ENCODE measurements around the gene PSME1. TPM values are rescaled to one million over a fixed set of nuclear protein-coding genes. Genes with fewer than 3 reads are reported as not detected.

PSME1 gene
- total and polyA plus RNA-seq, 2 of the 13 experiments (the other 11 are each of a cell fraction or from before 2014, with no cell fraction given) = 159 to 608 TPM

DNA sequence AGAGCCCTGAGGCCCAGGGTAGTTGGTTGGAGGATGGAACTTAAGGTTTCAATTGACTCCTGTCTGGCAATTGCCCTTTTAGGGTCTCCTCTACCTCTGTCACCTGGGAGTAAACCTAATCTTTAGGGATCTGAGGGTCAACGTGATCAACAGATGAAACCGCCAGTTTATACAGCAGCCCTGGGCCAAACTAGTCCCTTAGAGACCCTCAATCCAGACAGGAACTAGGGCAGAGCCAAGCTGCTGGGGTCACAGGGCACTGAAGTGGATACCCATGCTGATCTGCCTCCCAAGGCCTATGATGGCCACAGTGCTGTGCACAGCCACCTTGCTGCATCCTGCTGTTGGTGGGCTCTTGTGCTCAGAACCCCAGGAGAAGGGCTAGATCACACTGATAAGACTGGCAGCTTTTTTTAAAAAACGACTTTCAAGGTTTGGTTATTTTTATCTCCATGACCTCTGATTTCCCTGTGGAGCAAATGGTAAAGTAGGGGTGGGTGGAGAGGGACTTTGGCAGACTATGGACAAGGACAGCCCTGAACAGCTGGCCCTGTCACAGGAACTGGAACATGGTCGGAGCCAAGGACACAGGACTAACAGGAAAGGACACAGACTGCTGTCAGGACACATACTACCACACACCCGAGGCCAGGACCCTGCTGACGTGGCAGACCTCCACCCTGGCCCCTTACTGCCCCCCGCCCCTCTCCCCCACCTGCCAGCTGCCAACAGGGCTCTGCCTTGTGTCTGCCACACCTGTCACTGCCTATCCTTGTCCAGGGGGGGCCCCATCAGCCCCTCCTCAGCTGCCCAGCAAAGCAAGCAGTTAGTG lies 5.1 kb upstream of the PSME1 start (continued):
- TF ChIP-seq ZNF724P (CRISPR knock-in tag; IDR thresholded peaks at IDR 0.05; ENCODE audit: borderline replicate concordance) (peak; percentile 87; the same call in 1 of the 2 replicates), TRAFD1 (CRISPR knock-in tag; IDR thresholded peaks at IDR 0.05; ENCODE audit: borderline replicate concordance) (peak; percentile 84; the same call in 1 of the 2 replicates), ARNT2 (CRISPR knock-in tag; IDR thresholded peaks at IDR 0.05; ENCODE audit: low read depth) (peak; percentile 31; the same call in 1 of the 2 replicates), AKAP8 (CRISPR knock-in tag; IDR thresholded peaks at IDR 0.05) (peak; percentile 90; the same call in 1 of the 2 replicates), RXRB (CRISPR knock-in tag; IDR thresholded peaks at IDR 0.05; ENCODE audit: borderline replicate concordance) (peak; percentile 89), MEIS2 (CRISPR knock-in tag; IDR thresholded peaks at IDR 0.05) (peak; percentile 76), PATZ1 (CRISPR knock-in tag; IDR thresholded peaks at IDR 0.05) (peak; percentile 90), ZNF781 (CRISPR knock-in tag; IDR thresholded peaks at IDR 0.05; ENCODE audit: borderline replicate concordance, not compliant biosample characterization) (peak; percentile 37), ZNF550 (CRISPR knock-in tag; IDR thresholded peaks at IDR 0.05; ENCODE audit: borderline replicate concordance) (0 out of 2 replicates have a peak, but pooled peaks have one; percentile 65), KDM1A (CRISPR knock-in tag; IDR thresholded peaks at IDR 0.05) (no peak), SOX5 (CRISPR knock-in tag; IDR thresholded peaks at IDR 0.05; ENCODE audit: borderline replicate concordance) (peak; percentile 49; the same call in 1 of the 2 replicates), NR2F2 (IDR thresholded peaks at IDR 0.05; ENCODE audit: borderline replicate concordance, low read depth) (no peak), HNRNPL (IDR thresholded peaks at IDR 0.05; ENCODE audit: low read depth, low read length) (no peak), ZSCAN21 (CRISPR knock-in tag; IDR thresholded peaks at IDR 0.05; ENCODE audit: borderline replicate concordance) (peak; percentile 64; the same call in 1 of the 2 replicates), LCORL (IDR thresholded peaks at IDR 0.05) (no peak), LCORL (CRISPR knock-in tag; IDR thresholded peaks at IDR 0.05) (peak; percentile 82), KLF11 (CRISPR knock-in tag; IDR thresholded peaks at IDR 0.05) (no peak), SMAD9 (CRISPR knock-in tag; IDR thresholded peaks at IDR 0.05) (no peak)
- TF ChIP-seq, protein P1, sequence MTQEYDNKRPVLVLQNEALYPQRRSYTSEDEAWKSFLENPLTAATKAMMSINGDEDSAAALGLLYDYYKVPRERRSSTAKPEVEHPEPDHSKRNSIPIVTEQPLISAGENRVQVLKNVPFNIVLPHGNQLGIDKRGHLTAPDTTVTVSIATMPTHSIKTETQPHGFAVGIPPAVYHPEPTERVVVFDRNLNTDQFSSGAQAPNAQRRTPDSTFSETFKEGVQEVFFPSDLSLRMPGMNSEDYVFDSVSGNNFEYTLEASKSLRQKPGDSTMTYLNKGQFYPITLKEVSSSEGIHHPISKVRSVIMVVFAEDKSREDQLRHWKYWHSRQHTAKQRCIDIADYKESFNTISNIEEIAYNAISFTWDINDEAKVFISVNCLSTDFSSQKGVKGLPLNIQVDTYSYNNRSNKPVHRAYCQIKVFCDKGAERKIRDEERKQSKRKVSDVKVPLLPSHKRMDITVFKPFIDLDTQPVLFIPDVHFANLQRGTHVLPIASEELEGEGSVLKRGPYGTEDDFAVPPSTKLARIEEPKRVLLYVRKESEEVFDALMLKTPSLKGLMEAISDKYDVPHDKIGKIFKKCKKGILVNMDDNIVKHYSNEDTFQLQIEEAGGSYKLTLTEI (CRISPR knock-in tag; conservative IDR thresholded peaks at IDR 0.05) = no peak
- TF ChIP-seq, protein P2, sequence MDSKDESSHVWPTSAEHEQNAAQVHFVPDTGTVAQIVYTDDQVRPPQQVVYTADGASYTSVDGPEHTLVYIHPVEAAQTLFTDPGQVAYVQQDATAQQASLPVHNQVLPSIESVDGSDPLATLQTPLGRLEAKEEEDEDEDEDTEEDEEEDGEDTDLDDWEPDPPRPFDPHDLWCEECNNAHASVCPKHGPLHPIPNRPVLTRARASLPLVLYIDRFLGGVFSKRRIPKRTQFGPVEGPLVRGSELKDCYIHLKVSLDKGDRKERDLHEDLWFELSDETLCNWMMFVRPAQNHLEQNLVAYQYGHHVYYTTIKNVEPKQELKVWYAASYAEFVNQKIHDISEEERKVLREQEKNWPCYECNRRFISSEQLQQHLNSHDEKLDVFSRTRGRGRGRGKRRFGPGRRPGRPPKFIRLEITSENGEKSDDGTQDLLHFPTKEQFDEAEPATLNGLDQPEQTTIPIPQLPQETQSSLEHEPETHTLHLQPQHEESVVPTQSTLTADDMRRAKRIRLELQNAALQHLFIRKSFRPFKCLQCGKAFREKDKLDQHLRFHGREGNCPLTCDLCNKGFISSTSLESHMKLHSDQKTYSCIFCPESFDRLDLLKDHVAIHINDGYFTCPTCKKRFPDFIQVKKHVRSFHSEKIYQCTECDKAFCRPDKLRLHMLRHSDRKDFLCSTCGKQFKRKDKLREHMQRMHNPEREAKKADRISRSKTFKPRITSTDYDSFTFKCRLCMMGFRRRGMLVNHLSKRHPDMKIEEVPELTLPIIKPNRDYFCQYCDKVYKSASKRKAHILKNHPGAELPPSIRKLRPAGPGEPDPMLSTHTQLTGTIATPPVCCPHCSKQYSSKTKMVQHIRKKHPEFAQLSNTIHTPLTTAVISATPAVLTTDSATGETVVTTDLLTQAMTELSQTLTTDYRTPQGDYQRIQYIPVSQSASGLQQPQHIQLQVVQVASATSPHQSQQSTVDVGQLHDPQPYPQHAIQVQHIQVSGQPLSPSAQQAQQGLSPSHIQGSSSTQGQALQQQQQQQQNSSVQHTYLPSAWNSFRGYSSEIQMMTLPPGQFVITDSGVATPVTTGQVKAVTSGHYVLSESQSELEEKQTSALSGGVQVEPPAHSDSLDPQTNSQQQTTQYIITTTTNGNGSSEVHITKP (CRISPR knock-in tag; IDR thresholded peaks at IDR 0.05; ENCODE audit: low read depth) = peak; percentile 61; the same call in 1 of the 2 replicates

All from HepG2 (cell line).